Measurements from ENCODE around the gene CLEC17A. TPM values are rescaled to one million over a fixed set of nuclear protein-coding genes. Genes with fewer than 3 reads are reported as not detected.
"Not testable (repeated sequence)": the region's sequence is repeated elsewhere in the genome, so short reads cannot be mapped to it uniquely, and the experiment has no call there.

CLEC17A gene
- total and polyA plus RNA-seq, 2 experiments from 2014 or later, result not detected

DNA sequence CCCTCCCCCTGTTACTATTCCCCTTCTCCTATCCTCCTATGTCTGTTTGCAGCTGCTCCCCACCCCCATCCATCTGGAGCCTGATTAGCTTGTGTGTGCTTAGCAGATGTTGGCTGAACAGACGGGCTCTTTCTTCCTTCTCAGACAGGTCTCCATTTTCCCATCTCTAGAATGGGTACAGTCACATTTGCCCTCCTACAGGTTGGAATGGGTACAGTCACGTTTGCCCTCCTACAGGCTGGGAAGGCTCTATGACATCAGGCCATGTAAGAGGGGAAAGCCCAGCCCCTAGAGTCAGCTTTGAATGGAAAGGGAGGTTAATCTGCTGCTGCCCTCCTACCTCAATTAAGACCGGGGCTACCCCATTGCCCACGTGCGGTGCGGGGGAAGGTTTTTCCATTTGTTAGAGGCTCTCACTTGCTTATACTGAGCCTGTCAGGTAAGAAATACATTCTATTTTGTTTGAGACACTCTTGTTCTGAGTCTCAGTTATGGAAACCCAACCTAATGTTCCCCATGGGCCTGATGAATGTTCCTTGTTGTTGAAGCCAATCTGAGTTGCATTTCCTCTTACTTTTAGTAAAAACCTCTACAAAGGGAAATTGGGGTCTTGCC, 2.2 kb upstream of the CLEC17A start:
- no peak for DNase-seq (ENCODE audit: low read depth in 1 of 2, low spot score in 1 of 2)
- Histone ChIP-seq H3K4me3 (no peak overlapping the region), H3K4me1 (ENCODE audit: low read depth) (no peaks in the 10 kb centered on the region), H3K9me3 (ENCODE audit: low read depth) (no peaks in the 10 kb centered on the region), H3K27me3 (no peaks in the 10 kb centered on the region), H3K36me3 (no peaks in the 10 kb centered on the region), H3K27ac (no peak overlapping the region)
- TF ChIP-seq, protein P1, sequence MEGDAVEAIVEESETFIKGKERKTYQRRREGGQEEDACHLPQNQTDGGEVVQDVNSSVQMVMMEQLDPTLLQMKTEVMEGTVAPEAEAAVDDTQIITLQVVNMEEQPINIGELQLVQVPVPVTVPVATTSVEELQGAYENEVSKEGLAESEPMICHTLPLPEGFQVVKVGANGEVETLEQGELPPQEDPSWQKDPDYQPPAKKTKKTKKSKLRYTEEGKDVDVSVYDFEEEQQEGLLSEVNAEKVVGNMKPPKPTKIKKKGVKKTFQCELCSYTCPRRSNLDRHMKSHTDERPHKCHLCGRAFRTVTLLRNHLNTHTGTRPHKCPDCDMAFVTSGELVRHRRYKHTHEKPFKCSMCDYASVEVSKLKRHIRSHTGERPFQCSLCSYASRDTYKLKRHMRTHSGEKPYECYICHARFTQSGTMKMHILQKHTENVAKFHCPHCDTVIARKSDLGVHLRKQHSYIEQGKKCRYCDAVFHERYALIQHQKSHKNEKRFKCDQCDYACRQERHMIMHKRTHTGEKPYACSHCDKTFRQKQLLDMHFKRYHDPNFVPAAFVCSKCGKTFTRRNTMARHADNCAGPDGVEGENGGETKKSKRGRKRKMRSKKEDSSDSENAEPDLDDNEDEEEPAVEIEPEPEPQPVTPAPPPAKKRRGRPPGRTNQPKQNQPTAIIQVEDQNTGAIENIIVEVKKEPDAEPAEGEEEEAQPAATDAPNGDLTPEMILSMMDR (IDR thresholded peaks at IDR 0.05; ENCODE audit: low read depth, low read length), result no peak

DNA sequence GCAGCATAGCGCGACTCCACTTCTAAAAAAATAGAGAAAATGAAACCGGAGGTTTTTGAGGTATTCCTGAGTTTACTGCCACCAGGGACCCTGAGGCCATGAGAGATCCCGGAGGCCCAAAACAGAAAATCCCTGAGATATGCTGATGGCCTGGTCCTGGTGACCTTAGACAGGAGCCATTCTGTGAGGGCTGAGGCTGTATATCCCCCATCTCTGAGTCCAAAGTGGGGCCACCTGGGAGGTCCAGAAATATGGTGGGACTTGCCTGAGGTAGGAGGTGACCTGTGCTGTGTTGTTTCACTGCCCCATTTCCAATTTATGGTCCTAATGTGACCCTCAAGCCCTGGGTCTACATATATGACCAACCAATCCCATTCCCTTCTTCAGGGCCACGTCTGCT, 1.5 kb downstream of the CLEC17A start:
- not testable (repeated sequence) for H3K27me3 ChIP-seq; H3K36me3 ChIP-seq; H3K4me1 ChIP-seq (ENCODE audit: low read depth); H3K27ac ChIP-seq; DNase-seq (ENCODE audit: low read depth in 1 of 2, low spot score in 1 of 2); H3K4me3 ChIP-seq; H3K9me3 ChIP-seq (ENCODE audit: low read depth)

DNA sequence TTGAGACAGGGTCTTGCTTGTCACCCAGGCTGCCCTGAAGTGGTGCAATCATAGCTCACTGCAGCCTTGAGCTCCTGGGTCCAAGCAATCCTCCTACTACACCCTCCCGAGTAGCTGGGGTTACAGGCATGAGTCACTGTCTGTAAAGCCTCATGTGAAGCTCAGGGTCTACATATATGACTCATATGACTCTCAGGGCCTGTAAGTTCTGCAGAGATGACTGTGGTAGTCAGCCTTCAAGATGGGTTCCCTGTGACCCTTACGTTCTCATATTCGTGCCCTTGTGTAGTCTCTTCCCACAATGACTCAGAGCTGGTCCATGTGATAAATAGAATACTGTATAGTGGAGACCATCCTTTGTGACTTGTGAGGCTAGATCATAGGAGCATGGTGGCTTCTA, 2.3 kb downstream of the CLEC17A start:
- not testable (repeated sequence) for H3K36me3 ChIP-seq; H3K4me1 ChIP-seq (ENCODE audit: low read depth); H3K27me3 ChIP-seq; H3K4me3 ChIP-seq; H3K9me3 ChIP-seq (ENCODE audit: low read depth); H3K27ac ChIP-seq
- DNase-seq (ENCODE audit: low read depth in 1 of 2, low spot score in 1 of 2), result peak in 1 of 2 donors; percentile 14

DNA sequence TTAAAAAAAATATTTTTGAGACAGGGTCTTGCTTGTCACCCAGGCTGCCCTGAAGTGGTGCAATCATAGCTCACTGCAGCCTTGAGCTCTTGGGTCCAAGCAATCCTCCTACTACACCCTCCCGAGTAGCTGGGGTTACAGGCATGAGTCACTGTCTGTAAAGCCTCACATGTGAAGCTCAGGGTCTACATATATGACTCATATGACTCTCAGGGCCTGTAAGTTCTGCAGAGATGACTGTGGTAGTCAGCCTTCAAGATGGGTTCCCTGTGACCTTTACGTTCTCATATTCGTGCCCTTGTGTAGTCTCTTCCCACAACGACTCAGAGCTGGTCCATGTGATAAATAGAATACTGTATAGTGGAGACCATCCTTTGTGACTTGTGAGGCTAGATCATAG, 6.5 kb downstream of the CLEC17A start:
- H3K4me3 ChIP-seq; H3K36me3 ChIP-seq; DNase-seq (ENCODE audit: low read depth in 1 of 2, low spot score in 1 of 2); H3K9me3 ChIP-seq (ENCODE audit: low read depth); H3K4me1 ChIP-seq (ENCODE audit: low read depth); H3K27me3 ChIP-seq; H3K27ac ChIP-seq: not testable (repeated sequence)

DNA sequence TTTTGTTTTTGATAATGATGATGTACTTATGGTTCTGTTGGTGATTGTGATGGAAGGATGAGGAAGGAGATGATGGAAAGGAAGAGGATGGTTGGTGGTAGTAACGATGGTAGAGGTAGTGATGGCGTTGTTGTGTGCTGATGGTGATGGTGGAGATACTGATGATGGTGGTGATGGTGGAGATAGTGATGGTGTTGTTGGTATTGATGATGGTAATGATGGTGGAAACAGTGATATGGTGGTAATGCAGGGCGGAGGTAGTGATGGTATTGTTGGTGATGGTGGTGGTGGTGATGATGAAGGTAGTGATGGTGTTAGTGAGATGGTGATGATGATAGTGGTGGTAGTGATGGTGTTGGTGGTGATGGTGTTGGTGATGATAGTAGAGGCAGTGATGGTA, 12.7 kb downstream of the CLEC17A start:
- no peak for DNase-seq (ENCODE audit: low read depth in 1 of 2, low spot score in 1 of 2)
- Histone ChIP-seq H3K9me3 (ENCODE audit: low read depth) (no peaks in the 10 kb centered on the region), H3K4me1 (ENCODE audit: low read depth) (no peaks in the 10 kb centered on the region), H3K4me3 (no peak overlapping the region), H3K27me3 (no peaks in the 10 kb centered on the region), H3K36me3 (no peaks in the 10 kb centered on the region), H3K27ac (no peak overlapping the region)
- TF ChIP-seq, protein P1 (IDR thresholded peaks at IDR 0.05; ENCODE audit: low read depth, low read length), result no peak

DNA sequence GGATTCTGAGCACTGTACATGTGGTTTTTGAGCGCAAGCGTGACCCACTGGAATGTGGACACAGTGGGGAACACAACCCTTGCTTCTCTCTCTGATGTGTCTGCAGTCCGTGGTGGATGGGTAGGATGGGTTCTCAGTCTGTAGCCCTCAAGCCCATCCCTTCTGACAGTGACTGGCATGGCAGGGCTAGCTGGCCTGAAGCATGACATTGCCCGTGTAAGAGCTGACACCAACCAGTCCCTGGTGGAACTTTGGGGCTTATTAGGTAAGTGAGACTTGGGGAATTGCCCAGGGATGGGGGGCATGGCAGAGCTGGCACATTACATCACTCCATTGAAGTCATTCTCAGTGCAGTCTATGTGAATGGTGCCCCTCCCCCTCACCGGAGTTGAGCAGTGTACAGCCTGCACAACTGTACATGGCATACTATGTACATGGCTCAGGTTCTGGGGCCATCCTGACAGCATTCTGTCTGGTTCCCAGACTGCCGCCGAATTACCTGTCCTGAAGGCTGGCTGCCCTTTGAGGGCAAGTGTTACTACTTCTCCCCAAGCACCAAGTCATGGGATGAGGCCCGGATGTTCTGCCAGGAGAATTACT, 16.8 kb downstream of the CLEC17A start:
- H3K4me3 ChIP-seq, result no peak overlapping the region

DNA sequence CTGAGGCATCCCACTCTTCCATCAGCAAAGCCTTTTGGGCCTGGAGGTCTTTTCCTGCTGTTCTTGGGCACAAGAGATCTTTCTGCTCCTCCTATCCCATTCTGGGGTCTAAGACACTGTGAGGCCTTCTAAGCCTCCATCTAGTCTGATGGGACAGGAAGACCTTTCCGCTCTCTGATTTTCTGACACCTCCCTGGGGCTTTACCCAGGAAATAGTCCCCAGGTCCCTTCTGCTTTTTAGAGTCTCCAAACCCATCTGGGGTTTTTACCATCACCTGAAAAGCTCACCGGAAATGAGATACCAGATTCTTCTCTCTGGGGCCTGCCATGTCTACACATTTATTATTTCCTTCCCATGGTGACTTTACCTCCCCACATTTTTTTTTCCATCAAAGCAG, 21.1 kb downstream of the CLEC17A start:
- DNase-seq (ENCODE audit: low read depth in 1 of 2, low spot score in 1 of 2), result no peak
- H3K27ac ChIP-seq, result no peak overlapping the region
- H3K4me1 ChIP-seq (ENCODE audit: low read depth), result no peaks in the 10 kb centered on the region
- no peaks in the 10 kb centered on the region for H3K9me3 ChIP-seq (ENCODE audit: low read depth)
- no peak overlapping the region for H3K4me3 ChIP-seq
- H3K27me3 ChIP-seq, result no peaks in the 10 kb centered on the region
- H3K36me3 ChIP-seq, result no peaks in the 10 kb centered on the region
- TF ChIP-seq, protein P1 (IDR thresholded peaks at IDR 0.05; ENCODE audit: low read depth, low read length), result no peak

More for the DNA sequence above, 16.8 kb downstream of the CLEC17A start:
- no peaks in the 10 kb centered on the region for H3K9me3 ChIP-seq (ENCODE audit: low read depth)
- H3K27ac ChIP-seq, result no peak overlapping the region
- H3K36me3 ChIP-seq, result no peaks in the 10 kb centered on the region
- no peak for DNase-seq (ENCODE audit: low read depth in 1 of 2, low spot score in 1 of 2)
- TF ChIP-seq, protein P1 (IDR thresholded peaks at IDR 0.05; ENCODE audit: low read depth, low read length), result no peak
- no peaks in the 10 kb centered on the region for H3K4me1 ChIP-seq (ENCODE audit: low read depth)
- no peaks in the 10 kb centered on the region for H3K27me3 ChIP-seq
